HG03432 (cell line): ENCODE data around the gene PHPT1.
"Not testable (repeated sequence)": the region's sequence is repeated elsewhere in the genome, so short reads cannot be mapped to it uniquely, and the experiment has no call there.

ENCODE experiments used
- ATAC-seq: cut with Tn5 transposase; IDR thresholded peaks from one replicate; pipeline ENCODE4 v1.9.1; 2021; ENCODE audit warnings: mild to moderate bottlenecking, moderate library complexity; ENCODE audit not compliant: unreplicated experiment

PHPT1 gene

GRCh38 chr9:136823136-136824046 is 25.8 kb upstream of the PHPT1 start:
- ATAC-seq: no peak

GRCh38 chr9:136824496-136825225 is 24.5 kb upstream of the PHPT1 start:
- no peak for ATAC-seq

- no peak for ATAC-seq
These were observed 23.7 kb upstream of the PHPT1 start for GRCh38 chr9:136825295-136826187.

GRCh38 chr9:136826188-136826541 is 23.0 kb upstream of the PHPT1 start:
- ATAC-seq: no peak

- no peak for ATAC-seq
These were observed 22.3 kb upstream of the PHPT1 start for GRCh38 chr9:136826703-136827582.

- no peak for ATAC-seq
These were observed 21.3 kb upstream of the PHPT1 start for GRCh38 chr9:136827794-136828473.

GRCh38 chr9:136828474-136829140 is 20.6 kb upstream of the PHPT1 start:
- no peak for ATAC-seq

- no peak for ATAC-seq
These were observed 19.8 kb upstream of the PHPT1 start for GRCh38 chr9:136829412-136829811.

- ATAC-seq: no peak
These were observed 19.0 kb upstream of the PHPT1 start for GRCh38 chr9:136829981-136830885.

GRCh38 chr9:136831002-136831719 is 18.0 kb upstream of the PHPT1 start:
- no peak for ATAC-seq

- ATAC-seq: no peak
These were observed 17.5 kb upstream of the PHPT1 start for GRCh38 chr9:136831720-136832104.

- no peak for ATAC-seq
These were observed 16.6 kb upstream of the PHPT1 start for GRCh38 chr9:136832581-136832980.

- ATAC-seq: not testable (repeated sequence)
These were observed 15.7 kb upstream of the PHPT1 start for GRCh38 chr9:136833381-136834048.

- ATAC-seq: no peak
These were observed 13.9 kb upstream of the PHPT1 start for GRCh38 chr9:136835162-136835931.

GRCh38 chr9:136835932-136836904 is 13.0 kb upstream of the PHPT1 start:
- ATAC-seq: no peak
